GM12875 (cell line): Measurements from ENCODE around the gene NONO.
A peak's percentile ranks its signal among the peaks of the same experiment; 100 is the strongest.
"Not testable (repeated sequence)": the region's sequence is repeated elsewhere in the genome, so short reads cannot be mapped to it uniquely, and the experiment has no call there.

Experiments
- H3K4me3 ChIP-seq: one replicate; pipeline ENCODE4 v1.5.1; 2011; ENCODE audit warnings: low read depth, low read length, control low read depth
- CTCF ChIP-seq: IDR thresholded peaks from 2 replicates; pipeline ENCODE4 v1.5.1; 2011; ENCODE audit warnings: low read depth, mild to moderate bottlenecking, control low read depth, inconsistent platforms, low read length, moderate library complexity, borderline replicate concordance; ENCODE audit not compliant: insufficient read depth

NONO gene

DNA sequence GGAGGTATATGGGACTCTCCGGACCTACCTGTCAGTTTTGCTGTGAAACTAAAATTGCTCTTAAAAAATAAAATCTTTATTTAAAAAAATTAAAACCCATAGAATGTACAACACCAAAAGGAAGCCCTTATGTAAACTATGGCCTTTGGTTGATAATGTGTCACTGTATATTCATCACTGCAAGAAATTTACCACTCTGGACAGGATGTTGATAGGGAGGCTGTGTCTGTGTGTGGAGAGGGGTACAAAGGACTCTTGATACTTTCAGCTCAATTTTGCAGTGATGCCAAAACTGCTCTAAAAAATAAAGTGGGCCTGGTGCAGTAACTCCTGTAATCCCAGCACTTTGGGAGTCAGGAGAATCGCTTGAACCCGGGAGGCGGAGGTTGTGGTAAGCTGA lies 26.6 kb upstream of the NONO start:
- no peak for TF ChIP-seq CTCF
- H3K4me3 ChIP-seq: no peak overlapping the region

DNA sequence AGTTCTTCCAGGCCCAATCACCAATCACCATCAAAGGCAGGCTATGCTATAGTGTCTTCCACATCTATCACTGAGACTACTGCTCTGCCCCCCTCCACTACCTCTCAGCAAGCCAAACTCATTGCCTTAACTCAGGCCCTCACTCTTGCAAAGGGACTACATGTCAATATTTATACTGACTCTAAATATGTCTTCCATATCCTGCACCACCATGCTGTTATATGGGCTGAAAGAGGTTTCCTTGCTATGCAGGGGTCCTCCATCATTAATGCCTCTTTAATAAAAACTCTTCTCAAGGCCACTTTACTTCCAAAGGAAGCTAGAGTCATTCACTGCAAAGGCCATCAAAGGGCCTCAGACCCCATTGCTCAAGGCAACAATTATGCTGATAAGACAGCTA lies 14.8 kb upstream of the NONO start:
- H3K4me3 ChIP-seq: not testable (repeated sequence)

- TF ChIP-seq CTCF: no peak
- H3K4me3 ChIP-seq: no peak overlapping the region
Observed at GRCh38 chrX:71269801-71270395, 13.5 kb upstream of the NONO start.

DNA sequence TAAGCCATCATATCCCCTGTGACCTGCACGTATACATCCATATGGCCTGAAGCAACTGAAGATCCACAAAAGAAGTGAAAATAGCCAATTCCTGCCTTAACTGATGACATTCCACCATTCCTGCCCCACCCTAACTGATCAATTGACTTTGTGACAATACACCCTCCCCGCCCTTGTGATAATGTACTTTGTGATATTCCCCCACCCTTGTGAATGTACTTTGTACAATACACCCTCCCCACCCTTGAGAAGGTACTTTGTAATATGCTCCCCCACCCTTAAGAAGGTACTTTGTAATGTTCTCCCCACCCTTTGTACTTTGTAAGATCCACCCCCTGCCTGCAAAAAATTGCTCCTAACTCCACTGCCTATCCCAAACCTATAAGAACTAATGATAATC lies 11.1 kb upstream of the NONO start:
- H3K4me3 ChIP-seq: not testable (repeated sequence)

DNA sequence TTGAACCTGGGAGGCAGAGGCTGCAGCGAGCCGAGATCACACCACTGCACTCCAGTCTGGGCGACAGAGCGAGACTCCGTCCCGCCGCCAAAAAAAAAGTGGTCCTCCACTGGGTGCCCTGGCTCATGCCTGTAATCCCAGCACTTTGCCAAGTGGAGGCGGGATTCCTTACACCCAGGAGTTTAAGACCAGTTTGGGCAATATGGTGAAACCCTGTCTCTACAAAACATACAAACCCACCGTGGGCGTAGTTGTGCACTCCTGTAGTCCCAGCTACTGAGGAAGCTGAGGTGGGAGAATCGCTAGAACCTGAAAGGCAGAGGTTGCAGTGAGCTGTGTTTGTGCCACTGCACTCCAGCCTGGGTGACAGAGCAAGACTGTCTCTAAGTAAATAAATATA lies 2.1 kb upstream of the NONO start:
- H3K4me3 ChIP-seq: not testable (repeated sequence)

GRCh38 chrX:71282514-71283402 lies 677 bp upstream of the NONO start:
- no peak for TF ChIP-seq CTCF
- peak overlapping the region; percentile 44 for H3K4me3 ChIP-seq

DNA sequence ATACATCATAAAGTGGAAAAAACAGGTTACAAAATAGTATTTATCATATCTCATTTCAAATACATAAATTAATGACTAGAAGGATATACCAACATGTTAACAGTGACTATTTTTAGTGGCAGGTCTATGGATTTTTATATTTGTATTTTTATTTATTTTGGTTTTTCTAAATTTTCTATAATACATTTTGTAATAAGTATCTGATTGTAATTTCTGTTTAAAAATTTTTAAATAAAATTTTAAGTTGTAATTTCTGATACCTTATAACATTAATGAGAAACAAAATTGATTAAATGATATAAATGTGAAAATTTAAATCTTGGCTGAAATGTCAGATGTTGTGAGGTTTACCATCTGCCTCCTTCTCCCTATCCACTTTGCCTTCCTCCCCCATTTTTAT lies 2.5 kb downstream of the NONO start:
- TF ChIP-seq CTCF: no peak
- no peak overlapping the region for H3K4me3 ChIP-seq

DNA sequence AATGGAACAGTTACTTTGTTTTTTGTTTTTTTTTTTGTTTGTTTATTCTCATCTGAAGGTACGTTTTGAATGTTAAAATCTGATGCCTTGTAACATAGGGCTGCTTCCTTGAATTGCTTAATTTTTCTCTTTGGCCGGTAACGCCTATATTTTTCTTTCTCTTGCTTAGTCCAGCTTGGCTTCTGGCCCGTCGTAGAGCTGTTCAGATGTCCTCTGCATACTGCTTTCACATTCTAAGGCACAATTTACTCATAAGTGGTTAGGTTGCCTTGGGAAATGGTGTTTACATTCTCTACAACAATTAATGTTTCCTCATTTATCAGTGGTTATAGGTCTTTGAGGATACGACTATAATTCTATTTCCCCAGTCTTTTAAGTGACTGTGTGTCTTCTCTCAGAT lies 7.9 kb downstream of the NONO start:
- no peak for TF ChIP-seq CTCF
- no peak overlapping the region for H3K4me3 ChIP-seq
